ENCODE measurements around the gene LPP. TPM values are rescaled to one million over a fixed set of nuclear protein-coding genes. Genes with fewer than 3 reads are reported as not detected.
A peak's percentile ranks its signal among the peaks of the same experiment; 100 is the strongest.

The LPP gene
- total RNA-seq, 1 donor = 92.1 TPM

DNA sequence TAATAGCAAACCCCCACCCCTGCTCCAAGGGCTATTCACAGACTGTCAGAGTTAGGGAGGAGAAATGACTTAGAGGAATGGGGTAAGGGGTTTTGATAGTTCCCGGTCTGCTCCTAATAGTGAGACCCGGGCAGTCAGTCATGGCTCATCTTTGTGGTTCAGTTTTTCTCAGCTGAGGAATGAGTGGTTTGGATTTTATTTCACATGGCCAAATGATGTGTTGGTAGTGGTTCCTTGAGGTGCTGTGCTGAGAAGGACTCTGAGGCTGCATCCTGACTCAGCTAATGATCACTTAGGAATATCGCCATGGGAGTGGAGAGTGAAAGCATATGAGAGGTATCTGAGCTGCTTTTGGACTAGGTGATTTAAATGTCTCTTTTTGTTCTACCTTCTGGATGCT, 80.2 kb downstream of the LPP start:
- H3K4me3 ChIP-seq (ENCODE audit: low read depth, low read length) = no peak overlapping the region
- peak; percentile 33 for DNase-seq (ENCODE audit: low read depth)
- TF ChIP-seq, protein P1, sequence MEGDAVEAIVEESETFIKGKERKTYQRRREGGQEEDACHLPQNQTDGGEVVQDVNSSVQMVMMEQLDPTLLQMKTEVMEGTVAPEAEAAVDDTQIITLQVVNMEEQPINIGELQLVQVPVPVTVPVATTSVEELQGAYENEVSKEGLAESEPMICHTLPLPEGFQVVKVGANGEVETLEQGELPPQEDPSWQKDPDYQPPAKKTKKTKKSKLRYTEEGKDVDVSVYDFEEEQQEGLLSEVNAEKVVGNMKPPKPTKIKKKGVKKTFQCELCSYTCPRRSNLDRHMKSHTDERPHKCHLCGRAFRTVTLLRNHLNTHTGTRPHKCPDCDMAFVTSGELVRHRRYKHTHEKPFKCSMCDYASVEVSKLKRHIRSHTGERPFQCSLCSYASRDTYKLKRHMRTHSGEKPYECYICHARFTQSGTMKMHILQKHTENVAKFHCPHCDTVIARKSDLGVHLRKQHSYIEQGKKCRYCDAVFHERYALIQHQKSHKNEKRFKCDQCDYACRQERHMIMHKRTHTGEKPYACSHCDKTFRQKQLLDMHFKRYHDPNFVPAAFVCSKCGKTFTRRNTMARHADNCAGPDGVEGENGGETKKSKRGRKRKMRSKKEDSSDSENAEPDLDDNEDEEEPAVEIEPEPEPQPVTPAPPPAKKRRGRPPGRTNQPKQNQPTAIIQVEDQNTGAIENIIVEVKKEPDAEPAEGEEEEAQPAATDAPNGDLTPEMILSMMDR (IDR thresholded peaks at IDR 0.05; ENCODE audit: insufficient read depth, low read length) = no peak

DNA sequence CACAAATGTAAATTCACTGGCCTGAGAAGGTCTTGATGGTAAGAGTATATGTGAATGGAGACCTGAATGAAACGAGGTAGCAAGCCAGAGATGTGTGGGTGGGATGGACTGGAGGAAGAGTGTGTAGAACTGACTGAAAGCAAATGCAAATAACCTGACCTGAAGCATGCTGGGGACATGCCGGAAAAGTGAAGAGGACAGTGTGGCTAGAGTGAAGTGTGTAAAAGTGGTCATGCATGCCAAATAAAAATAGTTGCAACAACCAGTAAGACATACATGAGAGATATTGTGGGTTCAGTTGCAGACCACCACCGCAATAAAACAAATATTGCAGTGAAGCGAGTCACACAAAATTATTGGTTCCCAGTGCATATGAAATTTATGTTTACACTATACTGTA, 82.3 kb downstream of the LPP start:
- TF ChIP-seq, protein P1 (IDR thresholded peaks at IDR 0.05; ENCODE audit: insufficient read depth, low read length) = no peak
- H3K4me3 ChIP-seq (ENCODE audit: low read depth, low read length) = no peak overlapping the region
- DNase-seq (ENCODE audit: low read depth) = no peak

- H3K4me3 ChIP-seq (ENCODE audit: low read depth, low read length) = no peak overlapping the region
- TF ChIP-seq, protein P1 (IDR thresholded peaks at IDR 0.05; ENCODE audit: insufficient read depth, low read length) = no peak
- DNase-seq (ENCODE audit: low read depth) = no peak
Measured at GRCh38 chr3:188239035-188239434, 85.1 kb downstream of the LPP start.

GRCh38 chr3:188239577-188239976, 85.6 kb downstream of the LPP start:
- H3K4me3 ChIP-seq (ENCODE audit: low read depth, low read length) = no peak overlapping the region
- TF ChIP-seq, protein P1 (IDR thresholded peaks at IDR 0.05; ENCODE audit: insufficient read depth, low read length) = no peak
- no peak for DNase-seq (ENCODE audit: low read depth)

DNA sequence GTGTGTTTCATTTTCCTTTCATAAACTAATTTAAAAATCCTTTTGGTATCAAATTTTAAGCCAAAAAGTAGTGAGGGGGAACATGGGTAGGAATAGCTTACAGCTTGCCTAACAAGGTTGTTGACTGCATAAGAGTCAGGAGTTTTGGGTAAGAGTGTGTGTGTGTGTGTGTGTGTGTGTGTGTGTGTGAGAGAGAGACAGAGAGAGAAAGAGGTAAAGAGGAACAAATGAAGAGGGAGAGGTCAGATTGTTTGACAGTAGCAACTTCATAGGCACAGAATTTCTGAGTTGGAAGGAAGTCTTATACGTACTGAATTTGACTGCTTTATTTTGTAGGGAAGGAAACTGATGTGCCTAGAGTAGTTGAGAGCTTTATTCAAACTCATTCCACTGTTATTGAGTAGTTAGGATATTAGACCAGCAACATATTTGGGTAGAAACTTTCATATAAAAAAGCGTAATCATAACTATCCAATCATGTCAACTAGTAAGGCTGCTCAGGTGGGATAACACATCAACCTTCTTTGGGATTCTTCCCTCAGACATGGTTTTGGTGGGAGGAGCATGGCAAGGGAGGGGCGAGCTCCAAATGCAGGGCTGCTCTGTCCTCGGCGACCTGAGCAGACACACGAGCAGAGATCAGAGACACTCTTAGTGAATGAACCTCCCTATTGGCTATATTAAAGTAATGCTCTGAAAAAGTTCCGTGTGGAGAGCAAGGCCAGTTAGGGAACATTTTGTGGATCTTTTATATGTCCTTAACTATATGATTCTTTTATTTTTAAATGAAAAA, 86.4 kb downstream of the LPP start:
- H3K4me3 ChIP-seq (ENCODE audit: low read depth, low read length) = no peak overlapping the region
- TF ChIP-seq, protein P1 (IDR thresholded peaks at IDR 0.05; ENCODE audit: insufficient read depth, low read length) = no peak
- DNase-seq (ENCODE audit: low read depth) = no peak

DNA sequence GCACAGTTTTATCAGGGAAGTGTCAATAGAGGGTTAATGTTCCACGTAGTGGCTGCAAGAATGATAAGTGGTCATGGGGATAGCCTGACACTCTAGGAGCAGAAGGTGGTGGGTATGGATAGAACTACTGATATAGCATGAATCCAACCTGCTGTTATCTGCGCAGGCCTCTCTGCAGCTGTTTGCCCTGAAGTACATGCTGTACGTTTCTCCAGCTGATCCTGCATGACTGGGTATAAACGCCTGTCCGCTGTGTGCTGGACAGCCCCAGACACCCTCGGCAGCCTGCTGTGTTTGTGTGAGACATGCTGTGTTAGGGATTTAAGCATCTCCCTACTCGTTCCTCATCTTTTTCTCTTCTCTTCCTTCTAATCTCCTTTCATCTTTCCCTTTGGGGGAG, 87.1 kb downstream of the LPP start:
- DNase-seq (ENCODE audit: low read depth) = no peak
- TF ChIP-seq, protein P1 (IDR thresholded peaks at IDR 0.05; ENCODE audit: insufficient read depth, low read length) = no peak
- H3K4me3 ChIP-seq (ENCODE audit: low read depth, low read length) = no peak overlapping the region

DNA sequence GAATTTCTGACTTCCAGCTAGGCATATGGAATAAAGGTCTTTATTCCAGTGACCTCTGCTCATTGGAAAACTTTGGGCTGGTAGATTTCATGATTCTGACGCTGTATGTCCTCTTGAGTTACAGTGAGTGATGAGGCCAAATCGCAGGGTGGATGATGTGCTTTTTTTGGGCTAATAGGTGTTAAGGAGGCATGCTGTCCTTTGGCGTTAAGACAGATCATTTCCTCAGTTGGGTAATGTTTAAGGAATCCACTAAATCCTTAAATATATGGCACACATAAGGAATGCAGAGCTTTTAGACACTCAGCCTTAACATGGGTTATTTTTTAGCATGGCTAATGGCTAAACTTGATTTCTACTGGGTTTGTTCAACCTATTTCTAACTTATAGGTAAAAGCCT, 87.9 kb downstream of the LPP start:
- TF ChIP-seq, protein P1 (IDR thresholded peaks at IDR 0.05; ENCODE audit: insufficient read depth, low read length) = no peak
- no peak for DNase-seq (ENCODE audit: low read depth)
- no peak overlapping the region for H3K4me3 ChIP-seq (ENCODE audit: low read depth, low read length)

All from fibroblast of the aortic adventitia (primary cell).